Parathyroid adenoma (tissue), 2 donors: ENCODE data around the gene PGF.

Experiments
- H2AFZ ChIP-seq: fragments of 300-600 bp; sonication (generic); one replicate; pipeline ENCODE4 v1.7.0; 2017; ENCODE audit warnings: antibody characterized with exemption, mild to moderate bottlenecking
- H3K27ac ChIP-seq: fragments of 300-600 bp; sonication (generic); one replicate; pipeline ENCODE4 v1.7.0; 2017
- H3K27me3 ChIP-seq: fragments of 300-600 bp; sonication (generic); one replicate; pipeline ENCODE4 v1.7.0; 2017; ENCODE audit warnings: low read length; ENCODE audit not compliant: control insufficient read depth, insufficient read depth
- H3K36me3 ChIP-seq: fragments of 300-600 bp; sonication (generic); one replicate; pipeline ENCODE4 v1.7.0; 2017; ENCODE audit warnings: low read length; ENCODE audit not compliant: control insufficient read depth, insufficient read depth
- H3K4me1 ChIP-seq: fragments of 300-600 bp; sonication (generic); one replicate; pipeline ENCODE4 v1.7.0; 2017; ENCODE audit warnings: control low read depth
- H3K4me2 ChIP-seq: fragments of 300-600 bp; sonication (generic); one replicate; pipeline ENCODE4 v1.7.0; 2017; ENCODE audit warnings: low read length
- H3K4me3 ChIP-seq: fragments of 300-600 bp; sonication (generic); one replicate; pipeline ENCODE4 v1.7.0; 2017; ENCODE audit warnings: low read depth, low read length
- H3K79me2 ChIP-seq: fragments of 300-600 bp; sonication (generic); one replicate; pipeline ENCODE4 v1.7.0; 2017; ENCODE audit warnings: control low read depth
- H3K9ac ChIP-seq: fragments of 300-600 bp; sonication (generic); one replicate; pipeline ENCODE4 v1.7.0; 2017; ENCODE audit warnings: mild to moderate bottlenecking
- H3K9me3 ChIP-seq: fragments of 300-600 bp; sonication (generic); one replicate; pipeline ENCODE4 v1.7.0; 2017; ENCODE audit warnings: low read length; ENCODE audit not compliant: control insufficient read depth
- TF ChIP-seq, protein P1 (sequence below): fragments of 300-600 bp; sonication (generic); IDR thresholded peaks from one replicate; pipeline ENCODE4 v1.7.0; 2017; ENCODE audit warnings: antibody characterized with exemption, mild to moderate bottlenecking
- donor health status: primary hyperparathyroidism.

The PGF gene

DNA sequence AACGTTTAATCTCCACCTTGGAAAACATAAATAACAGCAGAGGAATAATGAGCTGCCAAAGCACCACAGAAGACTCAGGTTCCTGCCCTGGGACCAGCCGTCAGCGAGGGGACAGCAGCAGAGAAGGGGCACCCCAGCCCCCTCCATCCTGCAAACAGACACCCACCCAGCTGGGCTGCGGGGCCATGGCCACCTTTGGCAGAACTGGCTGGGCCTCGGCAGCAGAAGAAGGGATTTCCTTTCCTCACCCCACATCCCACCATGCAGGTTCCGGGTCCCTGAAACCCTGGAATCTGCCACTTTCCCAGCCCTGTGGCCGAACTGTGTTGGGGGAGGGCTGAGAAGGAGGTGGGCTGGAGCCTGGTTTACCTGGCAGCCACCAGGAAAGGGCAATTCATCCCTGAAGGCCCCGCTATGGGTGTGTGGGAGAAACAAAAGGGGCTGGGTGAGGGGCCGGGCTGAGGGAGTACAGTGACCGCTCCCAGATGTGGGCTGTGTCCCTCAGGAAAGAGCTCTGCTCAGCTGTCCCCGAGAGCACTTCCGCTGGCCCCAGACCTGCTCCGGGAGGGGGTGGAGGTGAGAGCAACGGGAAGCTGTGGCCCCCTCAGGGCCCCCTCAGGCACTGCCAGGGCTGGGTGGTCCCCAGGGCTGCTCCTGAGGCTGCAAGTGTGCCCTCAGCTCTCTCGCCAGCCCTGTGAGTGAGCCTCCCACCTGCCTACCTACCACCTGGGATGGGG, 3.8 kb downstream of the PGF start:
- H3K27ac ChIP-seq = no peak overlapping the region
- H3K79me2 ChIP-seq = no peaks in the 10 kb centered on the region
- no peak overlapping the region for H2AFZ ChIP-seq
- H3K36me3 ChIP-seq = no peaks in the 10 kb centered on the region
- TF ChIP-seq, protein P1, sequence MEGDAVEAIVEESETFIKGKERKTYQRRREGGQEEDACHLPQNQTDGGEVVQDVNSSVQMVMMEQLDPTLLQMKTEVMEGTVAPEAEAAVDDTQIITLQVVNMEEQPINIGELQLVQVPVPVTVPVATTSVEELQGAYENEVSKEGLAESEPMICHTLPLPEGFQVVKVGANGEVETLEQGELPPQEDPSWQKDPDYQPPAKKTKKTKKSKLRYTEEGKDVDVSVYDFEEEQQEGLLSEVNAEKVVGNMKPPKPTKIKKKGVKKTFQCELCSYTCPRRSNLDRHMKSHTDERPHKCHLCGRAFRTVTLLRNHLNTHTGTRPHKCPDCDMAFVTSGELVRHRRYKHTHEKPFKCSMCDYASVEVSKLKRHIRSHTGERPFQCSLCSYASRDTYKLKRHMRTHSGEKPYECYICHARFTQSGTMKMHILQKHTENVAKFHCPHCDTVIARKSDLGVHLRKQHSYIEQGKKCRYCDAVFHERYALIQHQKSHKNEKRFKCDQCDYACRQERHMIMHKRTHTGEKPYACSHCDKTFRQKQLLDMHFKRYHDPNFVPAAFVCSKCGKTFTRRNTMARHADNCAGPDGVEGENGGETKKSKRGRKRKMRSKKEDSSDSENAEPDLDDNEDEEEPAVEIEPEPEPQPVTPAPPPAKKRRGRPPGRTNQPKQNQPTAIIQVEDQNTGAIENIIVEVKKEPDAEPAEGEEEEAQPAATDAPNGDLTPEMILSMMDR = no peak
- H3K9ac ChIP-seq = no peak overlapping the region
- no peak overlapping the region for H3K4me2 ChIP-seq
- H3K9me3 ChIP-seq = no peaks in the 10 kb centered on the region
- H3K27me3 ChIP-seq = no peaks in the 10 kb centered on the region
- peaks cover 15% of the 10 kb centered on the region for H3K4me1 ChIP-seq
- H3K4me3 ChIP-seq = no peak overlapping the region

GRCh38 chr14:74950795-74951442, 4.5 kb downstream of the PGF start:
- Histone ChIP-seq H2AFZ (no peak overlapping the region), H3K9ac (no peak overlapping the region), H3K27ac (no peak overlapping the region), H3K4me3 (no peak overlapping the region), H3K4me2 (no peak overlapping the region), H3K79me2 (no peaks in the 10 kb centered on the region), H3K9me3 (no peaks in the 10 kb centered on the region), H3K36me3 (no peaks in the 10 kb centered on the region), H3K27me3 (no peaks in the 10 kb centered on the region), H3K4me1 (peaks cover 15% of the 10 kb centered on the region)
- TF ChIP-seq, protein P1 = no peak

DNA sequence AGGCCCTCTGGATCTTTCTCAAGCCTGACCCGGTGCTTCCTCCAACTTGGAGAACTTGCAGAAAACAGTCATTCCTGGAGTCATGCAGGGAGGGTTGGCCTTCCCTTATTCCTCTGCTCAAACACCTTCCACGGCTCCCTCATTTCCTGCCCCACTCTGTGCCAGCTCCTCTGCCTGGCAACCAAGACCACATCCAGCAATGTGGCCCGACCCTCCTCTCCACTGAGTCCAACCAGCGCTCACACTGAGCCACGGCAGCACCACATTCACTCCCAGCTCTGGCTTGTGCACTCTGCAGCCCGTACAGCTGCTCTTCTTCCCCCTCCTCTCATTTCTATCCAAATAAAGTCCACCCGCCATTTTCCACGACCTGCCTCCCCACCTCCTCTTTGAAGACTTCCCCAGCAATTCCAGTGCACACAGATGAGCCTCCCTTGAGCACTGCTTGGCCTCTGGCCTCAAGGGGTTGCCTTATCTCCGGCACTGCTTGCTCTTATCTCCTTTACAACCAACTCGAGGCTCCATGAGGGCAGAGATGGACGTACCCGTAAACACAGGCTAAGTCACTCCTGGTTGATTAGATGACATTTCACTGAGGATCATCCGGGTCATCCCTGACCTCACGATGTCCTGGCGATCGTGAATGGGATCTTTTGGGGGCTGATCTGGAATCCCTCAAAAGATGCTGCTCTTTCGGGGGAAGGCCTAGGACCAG, 5.4 kb downstream of the PGF start:
- no peak overlapping the region for H2AFZ ChIP-seq
- TF ChIP-seq, protein P1 = no peak
- H3K9ac ChIP-seq = no peak overlapping the region
- H3K79me2 ChIP-seq = no peaks in the 10 kb centered on the region
- H3K4me3 ChIP-seq = no peak overlapping the region
- H3K27ac ChIP-seq = no peak overlapping the region
- no peaks in the 10 kb centered on the region for H3K9me3 ChIP-seq
- no peaks in the 10 kb centered on the region for H3K27me3 ChIP-seq
- H3K4me1 ChIP-seq = peaks cover 13% of the 10 kb centered on the region
- no peak overlapping the region for H3K4me2 ChIP-seq
- H3K36me3 ChIP-seq = no peaks in the 10 kb centered on the region

- H2AFZ ChIP-seq = no peak overlapping the region
- H3K4me3 ChIP-seq = no peak overlapping the region
- no peak overlapping the region for H3K27ac ChIP-seq
- H3K9me3 ChIP-seq = no peaks in the 10 kb centered on the region
- no peaks in the 10 kb centered on the region for H3K27me3 ChIP-seq
- no peaks in the 10 kb centered on the region for H3K36me3 ChIP-seq
- H3K9ac ChIP-seq = no peak overlapping the region
- H3K4me2 ChIP-seq = no peak overlapping the region
- no peaks in the 10 kb centered on the region for H3K79me2 ChIP-seq
- H3K4me1 ChIP-seq = peaks cover 8% of the 10 kb centered on the region
- TF ChIP-seq, protein P1 = no peak
Measured at GRCh38 chr14:74949191-74949601, 6.2 kb downstream of the PGF start.
